ENCODE measurements around the gene ARF6. TPM values are rescaled to one million over a fixed set of nuclear protein-coding genes. Genes with fewer than 3 reads are reported as not detected.
"Not testable (repeated sequence)": the region's sequence is repeated elsewhere in the genome, so short reads cannot be mapped to it uniquely, and the experiment has no call there.

Gene ARF6
- polyA plus RNA-seq, 1 of the 3 experiments (the other 2 are of a cell fraction): 45.2 TPM

- CTCF ChIA-PET: no interaction called here
- TF ChIP-seq EP300 (IDR thresholded peaks at IDR 0.05; ENCODE audit: borderline replicate concordance in 1 of 2, low read depth in 1 of 2, low read length in 1 of 2) (no peak), GABPA (IDR thresholded peaks at IDR 0.05; ENCODE audit: low read depth) (no peak), FOSL2 (IDR thresholded peaks at IDR 0.05; ENCODE audit: borderline replicate concordance, low read depth) (no peak), ELF1 (IDR thresholded peaks at IDR 0.05) (no peak), CHD2 (IDR thresholded peaks at IDR 0.05; ENCODE audit: low read length, partially characterized antibody) (no peak), NFIC (IDR thresholded peaks at IDR 0.05; ENCODE audit: borderline replicate concordance) (no peak), USF1 (IDR thresholded peaks at IDR 0.05; ENCODE audit: borderline replicate concordance, low read depth) (no peak), TEAD4 (IDR thresholded peaks at IDR 0.05; ENCODE audit: borderline replicate concordance, insufficient read depth) (no peak), RAD21 (IDR thresholded peaks at IDR 0.05; ENCODE audit: low read length) (no peak), RXRA (IDR thresholded peaks at IDR 0.05; ENCODE audit: borderline replicate concordance, low read depth) (no peak), EZH2phosphoT487 (IDR thresholded peaks at IDR 0.05; ENCODE audit: borderline replicate concordance, low read depth) (no peak), USF2 (IDR thresholded peaks at IDR 0.05; ENCODE audit: borderline replicate concordance, low read depth, low read length) (no peak), FOXM1 (IDR thresholded peaks at IDR 0.05; ENCODE audit: low read depth) (no peak), PBX3 (IDR thresholded peaks at IDR 0.05) (no peak), REST (IDR thresholded peaks at IDR 0.05; ENCODE audit: low read depth, low read length) (no peak), TCF12 (IDR thresholded peaks at IDR 0.05) (no peak), FOXJ3 (CRISPR knock-in tag; IDR thresholded peaks at IDR 0.05) (no peak), TAF1 (IDR thresholded peaks at IDR 0.05; ENCODE audit: borderline replicate concordance, low read depth, low read length) (no peak), ZBTB33 (IDR thresholded peaks at IDR 0.05; ENCODE audit: borderline replicate concordance, low read depth) (no peak)
- POLR2A ChIA-PET: no interaction called here
- no peak overlapping the region for H3K4me2 ChIP-seq
- H3K4me3 ChIP-seq (ENCODE audit: low read depth in 2 of 2, low read length in 1 of 2): no peak overlapping the region
- peaks cover 0 to 10% of the 10 kb centered on the region in 2 experiments; a peak in 1 of 4 replicates for H3K4me1 ChIP-seq (ENCODE audit: control insufficient read depth in 1 of 2, insufficient read depth in 2 of 2, low read depth in 1 of 2, low read length in 1 of 2)
- 93% methylated on average over 3 of the region's 3 CpGs for whole genome bisulfite sequencing (ENCODE audit: low lambda C conversion rate)
- H3K9me2 ChIP-seq: no peaks in the 10 kb centered on the region
- H3F3A ChIP-seq (replicated peaks; ENCODE audit: insufficient read depth): peaks cover 8% of the 10 kb centered on the region
- H3K9ac ChIP-seq: no peak overlapping the region
- no peaks in the 10 kb centered on the region for H3K79me2 ChIP-seq (ENCODE audit: insufficient read depth)
- no peaks in the 10 kb centered on the region for H4K20me1 ChIP-seq (ENCODE audit: insufficient read depth)
- no peaks in the 10 kb centered on the region for H3K27me3 ChIP-seq (ENCODE audit: insufficient read depth)
- no peak for DNase-seq
- no peaks in the 10 kb centered on the region for H3K9me3 ChIP-seq
- no peak overlapping the region for H3K27ac ChIP-seq (ENCODE audit: low read depth in 2 of 2, low read length in 1 of 2)
- H3K36me3 ChIP-seq (replicated peaks in 1 of 2; ENCODE audit: control insufficient read depth in 1 of 2, insufficient read depth in 2 of 2, low read length in 1 of 2): no peaks in the 10 kb centered on the region
- H2AFZ ChIP-seq (ENCODE audit: low read depth): no peak overlapping the region
Observed at GRCh38 chr14:49935526-49935925, 42.6 kb downstream of the ARF6 start.

GRCh38 chr14:49936246-49936645 lies 43.4 kb downstream of the ARF6 start:
- H3K36me3 ChIP-seq (replicated peaks in 1 of 2; ENCODE audit: control insufficient read depth in 1 of 2, insufficient read depth in 2 of 2, low read length in 1 of 2); H2AFZ ChIP-seq (ENCODE audit: low read depth); H3K4me2 ChIP-seq; H3K9ac ChIP-seq; H3K4me3 ChIP-seq (ENCODE audit: low read depth in 2 of 2, low read length in 1 of 2); CTCF ChIA-PET; H4K20me1 ChIP-seq (ENCODE audit: insufficient read depth); H3K27me3 ChIP-seq (ENCODE audit: insufficient read depth); H3K27ac ChIP-seq (ENCODE audit: low read depth in 2 of 2, low read length in 1 of 2); H3K9me2 ChIP-seq; POLR2A ChIA-PET; H3K79me2 ChIP-seq (ENCODE audit: insufficient read depth); H3K9me3 ChIP-seq; DNase-seq: not testable (repeated sequence)
- H3F3A ChIP-seq (replicated peaks; ENCODE audit: insufficient read depth): peaks cover 13% of the 10 kb centered on the region
- peaks cover 0 to 17% of the 10 kb centered on the region in 2 experiments; a peak in 1 of 4 replicates for H3K4me1 ChIP-seq (ENCODE audit: control insufficient read depth in 1 of 2, insufficient read depth in 2 of 2, low read depth in 1 of 2, low read length in 1 of 2)
- 81% methylated on average over 2 of the region's 2 CpGs for WGBS (ENCODE audit: low lambda C conversion rate)
